ENCODE measurements around the gene CD5L. TPM values are rescaled to one million over a fixed set of nuclear protein-coding genes. Genes with fewer than 3 reads are reported as not detected.

Gene CD5L
- total and polyA plus RNA-seq, 2 of the 13 experiments (the other 11 are each of a cell fraction or from before 2014, with no cell fraction given): not detected

DNA sequence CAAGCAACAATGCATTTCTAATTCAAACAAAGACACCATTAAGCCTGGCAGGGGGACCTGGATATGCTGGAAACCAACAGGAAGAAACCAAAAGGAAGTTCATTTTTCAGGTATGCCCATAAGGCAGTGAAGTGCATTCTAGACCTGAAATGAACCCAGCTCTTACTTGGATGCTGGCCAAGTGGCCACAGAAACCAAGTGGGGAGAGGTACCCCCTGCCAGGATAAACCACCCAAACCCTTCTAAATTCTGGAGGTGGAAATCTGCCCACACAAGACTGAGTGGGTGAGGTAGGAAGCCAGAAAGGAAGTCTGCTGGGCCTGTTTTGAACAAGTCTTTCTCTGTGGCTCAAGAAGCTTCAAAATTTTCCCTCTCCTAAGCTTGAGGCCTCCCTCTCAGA is 2.6 kb downstream of the CD5L start:
- POLR2A ChIA-PET: no interaction called here
- H3K27me3 ChIP-seq (ENCODE audit: control insufficient read depth in 1 of 2, insufficient read depth in 2 of 2, low read length in 2 of 2): no peaks in the 10 kb centered on the region
- FAIRE-seq: no peak

More for the DNA sequence above, 2.6 kb downstream of the CD5L start:
- H2AFZ ChIP-seq (ENCODE audit: low read length): no peak overlapping the region
- ATAC-seq (no peak), DNase-seq (ENCODE audit: low spot score) (no peak)
- CTCF ChIA-PET (ENCODE audit: low intra/inter-chr PET ratio, low total read pairs): no interaction called here
- BruUV-seq (replicated peaks): no TSS peak
- H3K36me3 ChIP-seq (replicated peaks in 1 of 2; ENCODE audit: control insufficient read depth in 1 of 2, insufficient read depth in 2 of 2, low read length in 2 of 2): no peaks in the 10 kb centered on the region
- in situ Hi-C loops (cut with HindIII; ENCODE audit: extremely low pct_ligation_motif_present, low pct_unique_long_range_greater_than_20kb): no loop called here
- intact Hi-C loops (cut with micrococcal nuclease; ENCODE audit: unreplicated experiment): no loop called here
- no peaks in the 10 kb centered on the region for H3K79me2 ChIP-seq (ENCODE audit: insufficient read depth, low read length)
- H4K20me1 ChIP-seq (ENCODE audit: insufficient read depth, low read length): no peaks in the 10 kb centered on the region
- no peak overlapping the region for H3K4me3 ChIP-seq (replicated peaks in 1 of 3; ENCODE audit: insufficient read depth in 1 of 3, low read depth in 2 of 3, low read length in 3 of 3)
- no peaks in the 10 kb centered on the region for H3K9me3 ChIP-seq (ENCODE audit: low read length)
- H3K27ac ChIP-seq (ENCODE audit: extremely low read length, insufficient read depth, low read length): no peak overlapping the region
- no peak overlapping the region for H3K9ac ChIP-seq (ENCODE audit: insufficient read depth, low read depth, low read length)
- no peaks in the 10 kb centered on the region for H3K4me1 ChIP-seq (ENCODE audit: insufficient read depth, low read length)
- TF ChIP-seq, protein P1, sequence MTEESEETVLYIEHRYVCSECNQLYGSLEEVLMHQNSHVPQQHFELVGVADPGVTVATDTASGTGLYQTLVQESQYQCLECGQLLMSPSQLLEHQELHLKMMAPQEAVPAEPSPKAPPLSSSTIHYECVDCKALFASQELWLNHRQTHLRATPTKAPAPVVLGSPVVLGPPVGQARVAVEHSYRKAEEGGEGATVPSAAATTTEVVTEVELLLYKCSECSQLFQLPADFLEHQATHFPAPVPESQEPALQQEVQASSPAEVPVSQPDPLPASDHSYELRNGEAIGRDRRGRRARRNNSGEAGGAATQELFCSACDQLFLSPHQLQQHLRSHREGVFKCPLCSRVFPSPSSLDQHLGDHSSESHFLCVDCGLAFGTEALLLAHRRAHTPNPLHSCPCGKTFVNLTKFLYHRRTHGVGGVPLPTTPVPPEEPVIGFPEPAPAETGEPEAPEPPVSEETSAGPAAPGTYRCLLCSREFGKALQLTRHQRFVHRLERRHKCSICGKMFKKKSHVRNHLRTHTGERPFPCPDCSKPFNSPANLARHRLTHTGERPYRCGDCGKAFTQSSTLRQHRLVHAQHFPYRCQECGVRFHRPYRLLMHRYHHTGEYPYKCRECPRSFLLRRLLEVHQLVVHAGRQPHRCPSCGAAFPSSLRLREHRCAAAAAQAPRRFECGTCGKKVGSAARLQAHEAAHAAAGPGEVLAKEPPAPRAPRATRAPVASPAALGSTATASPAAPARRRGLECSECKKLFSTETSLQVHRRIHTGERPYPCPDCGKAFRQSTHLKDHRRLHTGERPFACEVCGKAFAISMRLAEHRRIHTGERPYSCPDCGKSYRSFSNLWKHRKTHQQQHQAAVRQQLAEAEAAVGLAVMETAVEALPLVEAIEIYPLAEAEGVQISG (CRISPR knock-in tag; IDR thresholded peaks at IDR 0.05): no peak
- TF ChIP-seq GPN1 (CRISPR knock-in tag; IDR thresholded peaks at IDR 0.05; ENCODE audit: borderline replicate concordance) (no peak), ZNF766 (CRISPR knock-in tag; IDR thresholded peaks at IDR 0.05; ENCODE audit: borderline replicate concordance) (no peak), ZBTB25 (CRISPR knock-in tag; IDR thresholded peaks at IDR 0.05) (no peak), LCORL (IDR thresholded peaks at IDR 0.05) (no peak), LCORL (CRISPR knock-in tag; IDR thresholded peaks at IDR 0.05) (no peak), ZNF776 (CRISPR knock-in tag; IDR thresholded peaks at IDR 0.05) (no peak), HNRNPUL1 (IDR thresholded peaks at IDR 0.05; ENCODE audit: low read depth, low read length) (no peak), POLR2G (IDR thresholded peaks at IDR 0.05; ENCODE audit: low read depth, low read length) (no peak), SCMH1 (CRISPR knock-in tag; IDR thresholded peaks at IDR 0.05; ENCODE audit: borderline replicate concordance) (no peak), KMT2B (CRISPR knock-in tag; IDR thresholded peaks at IDR 0.05) (no peak), ZNF263 (CRISPR knock-in tag; IDR thresholded peaks at IDR 0.05) (no peak), ZNF143 (CRISPR knock-in tag; IDR thresholded peaks at IDR 0.05) (no peak), ZSCAN31 (CRISPR knock-in tag; IDR thresholded peaks at IDR 0.05; ENCODE audit: low read depth) (no peak), ELF3 (CRISPR knock-in tag; IDR thresholded peaks at IDR 0.05) (no peak), RARA (CRISPR knock-in tag; IDR thresholded peaks at IDR 0.05) (no peak), FOXM1 (CRISPR knock-in tag; IDR thresholded peaks at IDR 0.05) (no peak)
- TF ChIP-seq, protein P2, sequence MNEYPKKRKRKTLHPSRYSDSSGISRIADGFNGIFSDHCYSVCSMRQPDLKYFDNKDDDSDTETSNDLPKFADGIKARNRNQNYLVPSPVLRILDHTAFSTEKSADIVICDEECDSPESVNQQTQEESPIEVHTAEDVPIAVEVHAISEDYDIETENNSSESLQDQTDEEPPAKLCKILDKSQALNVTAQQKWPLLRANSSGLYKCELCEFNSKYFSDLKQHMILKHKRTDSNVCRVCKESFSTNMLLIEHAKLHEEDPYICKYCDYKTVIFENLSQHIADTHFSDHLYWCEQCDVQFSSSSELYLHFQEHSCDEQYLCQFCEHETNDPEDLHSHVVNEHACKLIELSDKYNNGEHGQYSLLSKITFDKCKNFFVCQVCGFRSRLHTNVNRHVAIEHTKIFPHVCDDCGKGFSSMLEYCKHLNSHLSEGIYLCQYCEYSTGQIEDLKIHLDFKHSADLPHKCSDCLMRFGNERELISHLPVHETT (CRISPR knock-in tag; conservative IDR thresholded peaks at IDR 0.05): no peak
- TF ChIP-seq, protein P3, sequence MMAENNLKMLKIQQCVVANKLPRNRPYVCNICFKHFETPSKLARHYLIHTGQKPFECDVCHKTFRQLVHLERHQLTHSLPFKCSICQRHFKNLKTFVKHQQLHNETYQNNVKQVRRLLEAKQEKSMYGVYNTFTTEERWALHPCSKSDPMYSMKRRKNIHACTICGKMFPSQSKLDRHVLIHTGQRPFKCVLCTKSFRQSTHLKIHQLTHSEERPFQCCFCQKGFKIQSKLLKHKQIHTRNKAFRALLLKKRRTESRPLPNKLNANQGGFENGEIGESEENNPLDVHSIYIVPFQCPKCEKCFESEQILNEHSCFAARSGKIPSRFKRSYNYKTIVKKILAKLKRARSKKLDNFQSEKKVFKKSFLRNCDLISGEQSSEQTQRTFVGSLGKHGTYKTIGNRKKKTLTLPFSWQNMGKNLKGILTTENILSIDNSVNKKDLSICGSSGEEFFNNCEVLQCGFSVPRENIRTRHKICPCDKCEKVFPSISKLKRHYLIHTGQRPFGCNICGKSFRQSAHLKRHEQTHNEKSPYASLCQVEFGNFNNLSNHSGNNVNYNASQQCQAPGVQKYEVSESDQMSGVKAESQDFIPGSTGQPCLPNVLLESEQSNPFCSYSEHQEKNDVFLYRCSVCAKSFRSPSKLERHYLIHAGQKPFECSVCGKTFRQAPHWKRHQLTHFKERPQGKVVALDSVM (CRISPR knock-in tag; IDR thresholded peaks at IDR 0.05): no peak
- TF ChIP-seq, protein P4, sequence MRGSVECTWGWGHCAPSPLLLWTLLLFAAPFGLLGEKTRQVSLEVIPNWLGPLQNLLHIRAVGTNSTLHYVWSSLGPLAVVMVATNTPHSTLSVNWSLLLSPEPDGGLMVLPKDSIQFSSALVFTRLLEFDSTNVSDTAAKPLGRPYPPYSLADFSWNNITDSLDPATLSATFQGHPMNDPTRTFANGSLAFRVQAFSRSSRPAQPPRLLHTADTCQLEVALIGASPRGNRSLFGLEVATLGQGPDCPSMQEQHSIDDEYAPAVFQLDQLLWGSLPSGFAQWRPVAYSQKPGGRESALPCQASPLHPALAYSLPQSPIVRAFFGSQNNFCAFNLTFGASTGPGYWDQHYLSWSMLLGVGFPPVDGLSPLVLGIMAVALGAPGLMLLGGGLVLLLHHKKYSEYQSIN (CRISPR knock-in tag; IDR thresholded peaks at IDR 0.05; ENCODE audit: borderline replicate concordance): no peak
- H3K4me2 ChIP-seq (ENCODE audit: low read depth, low read length): no peak overlapping the region

Data from HepG2 (cell line).